EL (cell line): Measurements from ENCODE around the gene NXPH3.

ENCODE experiments used
- DNase-seq: peaks from one replicate; pipeline ENCODE4 v3.0.0-alpha.2; 2016

The NXPH3 gene

DNA sequence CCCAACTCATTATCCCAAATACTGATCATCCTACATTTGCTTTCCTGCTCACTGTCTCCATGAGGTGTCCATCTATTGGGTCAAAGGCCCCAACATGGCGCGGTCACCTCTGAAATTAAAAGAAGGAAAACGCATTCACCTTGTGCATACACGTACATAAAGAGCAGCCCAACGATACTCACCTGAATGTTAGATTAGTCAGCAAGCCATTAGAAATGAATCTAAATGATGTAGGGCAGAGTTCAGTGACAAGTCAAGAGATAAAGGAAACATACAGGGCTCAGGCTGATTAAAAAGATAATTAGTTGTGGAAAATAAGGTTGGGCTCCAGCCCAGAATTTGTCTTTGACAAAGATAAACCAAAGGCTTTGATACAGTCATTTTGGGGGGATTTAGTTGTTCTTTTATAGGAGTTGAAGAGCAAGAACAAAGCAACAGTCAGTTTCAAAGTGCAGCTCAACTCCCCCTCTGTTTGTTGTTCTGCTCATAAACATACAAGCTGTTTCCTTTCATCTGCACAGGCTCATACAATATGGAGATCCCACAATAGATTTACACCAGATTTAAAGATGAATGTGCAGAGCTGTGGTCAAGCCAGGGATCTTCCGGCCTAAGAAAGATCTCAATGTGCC is 21.1 kb downstream of the NXPH3 start:
- no peak for DNase-seq

DNA sequence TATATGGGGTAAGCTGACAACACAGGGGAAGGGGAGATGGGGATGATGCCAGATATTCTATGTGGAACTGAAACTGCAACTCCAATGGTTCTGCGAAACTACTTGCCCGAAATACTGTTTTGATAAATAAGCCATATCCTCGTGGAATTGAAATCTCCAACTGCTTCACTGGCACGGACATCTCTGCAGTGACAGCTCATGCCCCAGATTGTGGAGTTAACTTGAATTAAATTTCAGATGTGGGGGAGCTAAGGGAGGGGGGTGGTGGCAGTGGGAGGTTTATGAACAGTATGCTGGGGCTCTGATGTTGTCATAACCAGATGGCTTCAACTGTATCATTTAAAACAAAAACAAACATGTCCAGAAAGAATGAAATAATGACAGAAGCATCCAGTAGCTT is 21.8 kb downstream of the NXPH3 start:
- DNase-seq = no peak

DNA sequence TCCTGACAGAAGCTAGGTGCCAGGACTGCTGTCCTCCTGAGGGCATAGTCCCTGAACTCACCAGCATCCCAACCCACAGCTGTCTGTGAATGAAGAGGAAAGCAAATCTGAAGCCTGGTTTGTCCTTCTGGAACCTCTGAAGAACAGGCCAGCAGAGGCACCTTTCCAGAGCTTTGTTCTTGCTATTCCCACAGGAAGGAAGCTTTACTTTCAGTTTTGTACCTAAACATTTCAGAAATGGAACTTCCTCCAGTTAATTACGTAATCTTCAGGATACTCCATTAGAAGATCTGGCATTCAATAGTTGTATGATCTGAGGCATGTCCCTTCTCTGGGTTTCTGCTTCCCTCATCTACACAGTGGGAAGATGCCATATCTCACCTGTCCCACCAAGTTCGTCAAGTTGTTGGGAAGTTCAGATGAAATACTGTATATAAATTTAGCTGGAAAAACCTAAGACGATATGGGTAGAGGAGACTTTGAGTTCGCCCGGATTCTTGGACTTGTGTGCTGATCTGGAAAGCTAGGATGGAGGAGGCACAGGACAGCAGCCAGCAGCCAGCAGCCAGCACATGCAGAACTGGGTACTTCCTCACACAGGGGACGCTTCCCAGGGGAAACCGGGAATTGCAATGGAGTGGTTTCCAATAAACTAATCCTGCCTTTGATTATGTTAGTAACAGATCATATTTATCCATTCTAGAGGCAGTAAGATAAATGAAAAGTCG is 22.4 kb downstream of the NXPH3 start:
- no peak for DNase-seq

DNA sequence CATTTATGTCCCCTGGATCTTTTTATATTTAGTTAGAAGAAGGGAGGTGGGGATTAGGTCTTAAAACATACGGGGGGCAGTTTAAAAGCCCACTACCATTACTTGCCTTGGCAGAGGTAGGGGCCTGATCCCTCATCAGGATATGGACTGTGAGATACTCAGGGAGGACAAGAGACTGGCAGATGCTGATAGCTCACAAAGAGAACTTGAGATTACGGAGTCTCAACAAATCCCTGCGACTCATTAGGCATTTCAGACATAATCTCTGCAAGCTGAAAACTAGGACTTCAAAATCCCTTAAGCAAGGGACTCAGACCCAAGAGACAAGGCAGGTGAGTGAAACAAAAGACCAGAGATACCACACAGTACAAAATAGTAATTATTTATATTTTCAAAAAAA is 23.2 kb downstream of the NXPH3 start:
- DNase-seq = no peak

DNA sequence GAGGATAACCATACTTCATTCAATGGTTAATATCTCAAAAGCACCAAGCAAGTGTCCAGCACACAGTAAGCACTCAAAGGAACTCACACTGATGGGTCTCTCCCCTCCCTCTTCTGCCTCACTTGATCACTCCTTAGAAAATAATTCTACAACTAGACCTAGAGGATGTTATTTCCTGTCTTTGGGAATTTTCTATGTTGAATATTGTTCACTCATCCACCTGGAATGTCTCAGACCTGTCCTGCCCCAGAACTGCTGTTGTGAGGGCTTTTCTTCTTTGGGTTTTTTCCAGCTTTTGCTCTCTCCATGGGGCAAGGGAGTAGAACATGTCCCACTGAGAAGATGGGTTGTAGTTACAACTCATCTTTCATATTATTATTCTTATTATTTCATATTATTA is 25.3 kb downstream of the NXPH3 start:
- DNase-seq = no peak

DNA sequence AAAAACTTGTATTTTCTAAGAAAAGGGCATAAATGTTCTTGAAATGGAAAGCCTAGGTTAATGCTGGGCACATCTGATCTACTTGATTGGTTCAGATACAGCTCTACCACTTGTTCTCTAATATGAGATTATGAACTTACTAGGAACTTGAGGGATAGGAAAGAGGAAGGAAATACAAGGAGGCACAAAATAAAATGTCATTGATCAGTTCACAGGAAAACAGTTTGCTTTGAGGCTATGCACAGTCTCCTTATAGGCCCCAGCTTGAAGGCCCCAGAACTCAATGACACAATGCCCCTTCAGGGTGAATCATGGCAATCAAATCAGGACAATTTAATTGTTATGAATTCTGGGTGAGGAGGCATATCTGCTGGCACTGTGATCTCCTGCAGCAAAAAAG is 27.1 kb downstream of the NXPH3 start:
- no peak for DNase-seq

DNA sequence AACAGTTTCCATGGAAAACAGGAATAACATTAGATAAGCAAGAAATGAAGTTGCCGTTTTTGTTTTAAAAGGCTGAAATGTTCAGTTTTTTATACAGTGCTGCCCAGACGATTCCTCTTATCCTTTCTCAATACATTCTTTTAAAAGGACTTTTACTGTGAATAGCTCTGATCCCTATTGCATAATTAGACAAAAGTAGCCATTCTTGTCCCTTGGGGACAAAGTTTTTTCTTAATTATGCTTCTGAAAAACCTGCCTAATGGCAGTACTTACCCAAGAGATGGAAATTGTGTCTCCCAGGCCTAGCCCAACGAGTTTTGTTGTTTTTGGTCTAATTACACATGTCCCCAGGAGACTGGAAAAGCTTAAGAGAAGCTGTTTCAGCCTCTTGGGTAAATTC is 27.6 kb downstream of the NXPH3 start:
- no peak for DNase-seq

DNA sequence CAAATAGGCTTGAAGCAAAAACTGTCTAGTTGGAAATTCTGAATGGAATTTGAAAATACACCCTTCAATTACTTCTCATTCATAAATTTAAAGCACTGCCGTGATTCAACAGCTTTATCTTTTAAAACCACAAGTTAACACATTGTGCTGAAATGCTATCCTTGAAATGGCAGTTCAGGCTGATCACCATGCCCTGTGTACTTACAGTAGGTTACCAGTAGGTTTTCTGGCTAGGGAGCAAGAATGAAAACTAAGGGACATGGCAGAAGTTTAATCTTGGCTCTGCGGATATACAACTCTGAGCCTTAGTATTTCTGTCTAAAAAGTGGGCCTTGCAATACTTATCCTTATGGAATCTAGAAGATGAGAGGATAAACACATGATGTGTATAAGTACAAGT is 28.0 kb downstream of the NXPH3 start:
- no peak for DNase-seq

DNA sequence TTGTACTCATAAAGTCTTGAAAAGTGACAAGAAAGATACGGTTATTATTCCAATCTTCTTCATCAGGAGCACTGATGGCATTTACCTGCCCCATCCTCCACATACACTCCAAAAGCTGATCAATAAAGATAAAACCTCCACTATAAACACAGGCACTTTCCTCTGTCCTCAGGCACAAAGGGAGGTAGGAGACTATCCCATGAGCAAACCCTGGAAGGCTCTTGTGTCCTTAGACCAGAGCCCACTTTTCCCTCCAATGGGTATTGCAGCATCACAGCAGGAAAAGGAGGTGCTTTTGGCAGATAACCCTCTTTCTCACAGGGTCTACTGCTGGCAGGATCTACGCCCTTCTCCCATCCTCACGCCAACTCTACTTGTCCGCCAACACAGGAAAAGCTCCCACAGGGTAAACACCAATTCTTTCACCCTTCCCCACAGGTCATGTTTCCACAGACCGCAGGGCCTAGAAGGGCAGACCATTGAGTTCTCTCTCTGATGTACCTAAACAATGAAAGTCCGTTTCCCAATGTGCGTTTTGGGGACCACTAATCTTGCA is 28.7 kb downstream of the NXPH3 start:
- DNase-seq = no peak

DNA sequence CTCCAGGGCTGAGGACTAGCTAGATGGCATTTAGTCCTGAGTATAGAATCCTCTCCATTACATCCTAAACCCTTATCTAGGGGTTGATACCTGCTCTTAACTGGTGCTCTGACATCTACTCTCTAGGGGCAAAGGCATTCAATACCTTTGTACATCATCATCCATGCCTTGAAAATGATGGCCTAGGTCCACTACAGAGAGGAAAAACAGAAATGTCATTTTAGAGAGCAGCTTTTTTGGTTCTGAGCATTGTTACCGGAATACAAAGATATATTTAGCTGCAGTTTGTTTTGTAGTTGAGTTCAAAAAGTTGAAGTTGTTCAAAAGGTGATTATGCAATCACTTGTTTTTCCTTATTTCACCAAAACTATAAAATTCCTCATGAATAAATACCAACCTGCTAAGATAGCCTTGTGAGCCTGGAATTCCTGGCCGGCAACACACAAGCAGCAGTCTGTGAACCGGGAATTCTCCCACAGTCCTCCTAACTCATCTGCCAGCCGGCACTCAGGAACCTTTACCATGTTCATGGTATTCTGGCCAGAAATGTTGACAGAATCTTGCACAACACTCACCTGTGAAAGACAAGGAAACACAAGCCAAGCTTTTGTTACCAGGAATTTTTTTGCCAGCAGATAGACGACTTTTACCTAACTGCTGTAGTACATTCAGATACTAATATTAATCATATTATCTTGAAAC is 35.4 kb downstream of the NXPH3 start:
- DNase-seq = no peak

DNA sequence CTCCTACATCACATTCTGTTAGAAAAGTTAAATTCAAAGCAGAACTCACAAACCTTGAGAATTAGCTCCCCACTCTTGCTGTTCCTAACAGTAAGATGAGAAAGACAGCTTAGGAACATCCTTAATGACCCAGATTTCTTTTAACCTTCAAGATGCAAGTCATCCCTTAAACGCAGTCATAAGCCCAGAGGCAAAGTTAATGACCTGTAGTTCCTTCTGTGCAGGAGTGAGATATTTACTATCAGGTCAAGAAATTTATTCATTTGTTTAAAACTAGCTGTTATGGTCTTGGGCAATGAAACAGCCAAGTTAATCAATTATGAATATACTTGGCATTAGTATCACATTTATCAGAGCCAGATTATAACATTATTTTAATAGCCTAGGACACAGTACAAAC is 37.1 kb downstream of the NXPH3 start:
- no peak for DNase-seq

DNA sequence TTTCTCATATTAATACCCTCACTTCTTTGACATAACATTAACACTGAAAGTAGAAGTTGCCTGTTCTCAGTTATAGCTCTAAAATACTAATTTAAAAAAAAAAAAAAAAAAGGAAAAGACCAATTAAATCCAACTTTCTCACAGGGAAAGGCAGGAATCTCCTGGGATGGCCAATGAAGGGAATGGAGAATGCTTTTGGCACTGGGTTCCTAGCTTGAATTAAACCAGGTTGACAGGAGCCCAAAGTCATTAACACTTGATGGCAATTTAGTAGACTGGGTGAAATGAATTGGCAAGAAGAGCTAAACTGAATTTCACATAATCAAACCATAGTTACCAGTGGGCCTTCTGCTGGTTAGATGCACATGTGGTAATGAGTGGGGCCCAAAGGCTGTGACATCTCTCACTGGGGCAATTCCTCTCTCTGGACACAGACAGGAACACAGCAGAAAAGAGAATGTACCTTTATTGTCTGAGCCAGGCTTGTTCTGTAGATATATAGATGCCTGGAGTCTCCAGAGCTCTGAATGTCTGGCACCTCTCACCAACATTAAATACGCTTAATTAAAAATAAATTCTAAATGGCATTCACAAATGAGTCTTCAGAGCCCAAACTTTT is 37.6 kb downstream of the NXPH3 start:
- no peak for DNase-seq

DNA sequence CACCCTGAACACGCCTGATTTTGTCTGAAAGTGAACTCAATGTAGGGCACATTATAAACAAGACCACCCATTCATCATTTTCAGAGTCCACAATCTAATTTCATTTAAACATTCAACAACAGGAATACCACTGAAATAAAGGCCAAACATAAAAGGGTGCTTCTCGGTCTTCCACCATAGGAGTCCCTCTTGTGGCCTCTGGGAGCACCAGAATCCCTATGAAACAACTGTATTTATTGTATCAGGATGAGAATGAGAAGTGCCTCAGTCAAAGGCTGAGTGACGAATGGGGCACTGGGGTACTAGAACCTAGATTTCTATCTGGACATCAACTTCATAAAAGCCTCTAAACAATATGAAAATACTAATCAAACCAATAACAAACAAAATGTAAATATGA is 40.4 kb downstream of the NXPH3 start:
- DNase-seq = no peak

DNA sequence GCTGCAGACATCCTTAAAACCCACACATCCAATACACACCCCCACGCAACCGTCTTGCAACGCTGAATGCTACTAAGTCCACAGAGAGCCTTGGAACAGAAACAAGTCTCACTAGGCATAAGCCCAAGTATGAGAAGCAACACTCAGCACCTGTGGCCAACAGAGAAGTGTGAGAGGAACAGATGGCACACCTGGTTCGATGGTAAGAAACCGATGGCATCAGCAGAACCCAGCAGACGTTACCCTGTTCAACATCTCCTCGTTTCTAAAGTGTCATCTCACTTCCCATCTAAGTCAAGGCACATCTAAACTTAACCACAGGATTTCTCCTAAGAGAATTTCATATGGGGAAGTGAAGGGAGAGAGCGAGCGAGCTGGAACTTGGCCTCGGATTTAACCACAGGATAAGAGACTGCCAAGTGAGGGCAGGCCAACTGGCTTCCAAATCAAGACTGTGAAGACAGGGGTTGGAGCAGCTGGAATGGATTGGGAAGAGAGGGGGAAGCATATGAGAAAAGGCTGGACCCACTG is 41.0 kb downstream of the NXPH3 start:
- no peak for DNase-seq

DNA sequence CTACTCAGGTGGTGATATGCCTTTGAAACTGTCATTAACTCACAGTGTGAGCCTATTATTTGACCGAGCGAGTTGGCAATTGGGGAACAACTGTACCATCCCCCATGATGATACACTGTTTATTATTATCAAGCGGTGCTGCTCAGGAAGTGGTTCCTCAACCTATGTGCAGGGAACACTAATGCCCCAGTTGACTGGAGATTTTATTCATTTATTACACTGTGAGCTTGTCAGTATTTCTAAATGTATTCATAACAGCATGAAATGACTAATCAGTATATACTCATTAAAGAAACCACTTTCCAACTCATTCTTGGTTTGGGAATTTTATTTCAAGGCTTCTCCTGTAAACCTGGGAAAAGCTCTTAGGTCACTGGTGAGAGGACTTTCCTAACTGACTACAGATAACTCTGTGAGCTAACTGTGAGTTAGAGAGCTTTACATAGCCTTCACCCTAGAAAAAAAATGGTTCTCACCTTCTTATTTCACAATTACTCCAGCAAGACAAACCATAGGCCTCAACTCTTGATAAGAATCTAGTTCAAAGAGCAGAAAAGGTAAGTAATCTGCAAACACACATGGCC is 42.4 kb downstream of the NXPH3 start:
- DNase-seq = no peak

DNA sequence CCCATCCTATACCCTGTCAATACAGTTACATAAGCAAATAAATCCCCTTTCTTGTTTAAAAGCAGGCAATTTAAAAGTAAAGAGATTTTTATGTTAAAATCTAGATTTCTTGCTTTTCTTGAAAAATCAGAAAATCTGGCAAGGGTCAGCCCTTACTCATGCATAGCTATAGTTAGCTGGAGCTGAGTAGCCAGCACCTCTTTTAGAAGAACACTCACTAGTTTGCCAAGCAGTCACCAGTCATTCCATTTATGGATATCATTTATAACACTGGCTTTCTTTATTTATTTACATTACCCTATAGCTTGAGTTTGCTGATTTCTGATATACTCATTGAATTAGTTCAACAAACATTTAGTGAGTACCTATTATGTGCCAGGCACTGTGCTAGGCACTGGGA is 45.7 kb downstream of the NXPH3 start:
- DNase-seq = no peak

DNA sequence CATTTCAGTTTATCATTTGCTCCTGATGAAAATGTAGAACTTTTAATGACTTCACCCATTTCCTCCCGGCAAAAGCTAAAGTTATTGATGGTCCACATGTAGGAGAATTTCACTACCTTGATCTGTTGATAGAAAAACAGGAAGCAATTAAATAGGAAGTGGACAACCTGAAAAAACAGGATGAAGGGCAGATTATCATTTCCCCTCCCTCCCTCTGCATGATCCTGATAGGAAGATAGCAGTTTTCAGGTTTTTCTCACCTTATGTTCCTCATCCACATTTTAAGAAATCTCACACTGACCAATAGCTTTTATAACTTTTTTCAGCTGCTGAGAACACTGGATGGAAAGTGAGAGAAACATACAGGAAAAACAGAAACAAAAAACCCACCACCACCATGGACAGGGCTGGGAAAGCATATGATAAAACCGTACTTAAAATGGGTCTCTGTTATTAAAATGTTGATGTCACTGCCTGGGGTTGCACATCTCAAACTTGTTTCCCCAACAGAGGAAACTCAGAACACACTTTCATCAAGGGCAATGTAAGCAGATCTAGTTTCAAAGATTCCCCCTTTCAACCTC is 46.4 kb downstream of the NXPH3 start:
- no peak for DNase-seq

DNA sequence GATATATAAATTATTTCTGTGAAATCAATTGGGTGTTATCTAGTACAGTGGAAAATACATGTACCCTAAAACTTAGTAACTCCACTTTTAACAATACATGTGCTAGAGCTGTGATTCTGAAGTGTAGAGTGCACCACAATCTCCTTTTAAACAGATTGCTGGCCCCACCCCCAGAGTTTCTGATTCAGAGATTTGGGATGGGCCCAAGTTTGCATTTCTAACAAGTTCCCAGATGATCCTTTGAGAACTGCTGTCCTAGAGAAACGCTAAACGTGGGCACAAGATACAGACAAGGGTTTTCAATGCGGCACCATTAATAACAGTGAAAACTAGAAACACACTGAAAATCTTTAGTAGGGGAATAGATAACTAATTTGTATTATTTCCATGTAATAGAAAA is 49.2 kb downstream of the NXPH3 start:
- peak; percentile 59 for DNase-seq

DNA sequence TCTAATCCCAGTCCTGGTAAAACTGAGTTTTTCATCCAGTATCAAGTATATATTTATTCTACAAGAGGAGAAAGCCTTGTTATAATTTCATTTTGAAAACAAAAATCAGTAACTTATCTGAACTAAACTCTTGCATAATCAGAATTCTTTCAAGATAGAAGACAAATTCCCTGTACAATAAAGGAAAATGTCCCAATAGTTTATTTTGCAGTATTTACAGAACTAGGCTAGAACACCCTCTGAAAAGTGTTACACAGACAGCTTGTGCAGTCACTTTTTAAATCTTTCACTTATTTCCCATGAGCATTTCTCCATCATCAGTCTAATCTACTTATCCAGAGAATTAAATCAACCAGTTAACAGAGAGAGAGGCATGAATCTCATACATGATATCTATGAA is 53.8 kb downstream of the NXPH3 start:
- no peak for DNase-seq

DNA sequence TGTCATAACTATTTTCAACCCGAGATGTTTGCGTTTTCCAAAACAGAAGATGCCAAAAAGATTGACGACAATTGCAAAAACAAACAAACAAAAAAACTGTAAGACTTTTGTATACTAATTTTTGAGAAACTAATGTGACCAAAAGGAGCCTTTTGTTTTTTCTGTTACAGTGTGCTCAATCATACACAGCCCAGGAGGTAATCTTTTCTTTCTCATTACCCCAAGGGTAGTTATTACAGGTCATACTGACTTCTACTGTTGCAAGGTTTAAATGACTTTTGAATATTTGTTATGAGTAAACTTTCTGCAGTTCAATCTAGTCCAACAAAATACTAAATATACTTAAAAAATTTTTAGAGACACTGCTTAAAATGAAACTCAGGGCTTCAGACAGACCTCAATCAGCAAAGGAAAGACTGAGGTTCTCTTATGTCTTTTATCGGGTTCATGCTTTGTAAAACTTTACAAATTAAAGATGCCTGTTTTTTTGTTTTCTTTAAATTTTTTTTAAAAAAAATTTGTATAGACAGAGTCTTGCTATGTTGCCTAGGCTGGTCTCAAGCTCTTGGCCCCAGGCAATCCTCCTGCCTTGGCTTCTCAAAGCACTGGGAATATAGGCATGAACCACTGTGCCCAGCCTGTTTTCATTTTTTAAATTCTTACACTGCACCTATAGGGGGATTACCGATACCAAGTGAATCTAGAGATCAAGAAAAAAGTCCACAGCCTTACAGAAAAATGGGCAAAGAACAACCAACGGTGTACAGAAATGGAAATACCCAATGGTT is 54.6 kb downstream of the NXPH3 start:
- DNase-seq = no peak

DNA sequence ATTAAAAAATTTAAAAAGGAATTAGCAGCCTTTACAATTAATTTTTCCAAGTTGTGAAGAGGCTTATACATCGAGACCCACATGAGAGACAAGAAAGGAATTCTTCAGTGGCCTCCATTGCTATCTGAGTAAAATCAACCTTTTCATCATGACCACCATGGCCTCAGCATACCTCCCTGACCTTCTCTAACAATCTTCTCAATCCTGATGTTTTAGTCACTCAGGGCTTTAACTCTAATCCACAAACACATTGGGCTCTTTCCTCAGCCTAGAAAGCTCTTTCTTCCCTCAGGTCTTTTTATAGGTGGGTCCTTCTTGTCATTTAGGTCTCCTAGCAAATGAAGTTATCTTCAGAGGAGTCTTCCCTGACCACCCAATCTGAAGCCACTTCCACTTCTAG is 55.8 kb downstream of the NXPH3 start:
- DNase-seq = peak; percentile 35
